NB4 (cell line): ENCODE measurements around the gene NSD1.

Source experiments
- DNase-seq: peaks from one replicate; pipeline ENCODE4 v3.0.0; 2010; ENCODE audit warnings: low read depth
- H3K4me3 ChIP-seq: one replicate; pipeline ENCODE4 v1.5.1; 2011; ENCODE audit warnings: mild to moderate bottlenecking, low read depth, low read length, moderate library complexity
- CTCF ChIP-seq: IDR thresholded peaks from one replicate; pipeline ENCODE4 v1.5.1; 2012; ENCODE audit warnings: low read depth, low read length
- MAX ChIP-seq: IDR thresholded peaks from 2 replicates; pipeline ENCODE4 v1.6.1; 2011; ENCODE audit warnings: low read depth, low read length
- MYC ChIP-seq: IDR thresholded peaks from 2 replicates; pipeline ENCODE4 v1.6.1; 2011; ENCODE audit warnings: low read depth, low read length
- POLR2A ChIP-seq: IDR thresholded peaks from 2 replicates; pipeline ENCODE4 v1.6.1; 2011; ENCODE audit warnings: mild to moderate bottlenecking; ENCODE audit not compliant: insufficient read length; ENCODE audit errors: extremely low read depth

Gene NSD1

GRCh38 chr5:177117441-177118045 lies 16.0 kb upstream of the NSD1 start:
- TF ChIP-seq POLR2A = no peak
- TF ChIP-seq CTCF = no peak
- TF ChIP-seq MYC = no peak
- TF ChIP-seq MAX = no peak
- no peak for DNase-seq
- no peak overlapping the region for H3K4me3 ChIP-seq

- DNase-seq = no peak
- no peak overlapping the region for H3K4me3 ChIP-seq
- TF ChIP-seq MYC = no peak
- TF ChIP-seq CTCF = no peak
- no peak for TF ChIP-seq MAX
- TF ChIP-seq POLR2A = no peak
These were observed 11.0 kb upstream of the NSD1 start for GRCh38 chr5:177122566-177122965.

GRCh38 chr5:177123789-177124485 lies 9.6 kb upstream of the NSD1 start:
- DNase-seq = no peak
- no peak overlapping the region for H3K4me3 ChIP-seq

GRCh38 chr5:177124486-177124991 lies 9.0 kb upstream of the NSD1 start:
- no peak overlapping the region for H3K4me3 ChIP-seq
- no peak for DNase-seq
- no peak for TF ChIP-seq POLR2A
- no peak for TF ChIP-seq MAX
- TF ChIP-seq MYC = no peak
- TF ChIP-seq CTCF = no peak

More at GRCh38 chr5:177123789-177124485, 9.6 kb upstream of the NSD1 start:
- no peak for TF ChIP-seq MYC
- no peak for TF ChIP-seq CTCF
- TF ChIP-seq POLR2A = no peak
- no peak for TF ChIP-seq MAX

- TF ChIP-seq MAX (no peak), CTCF (no peak), POLR2A (no peak)
- DNase-seq = no peak
- H3K4me3 ChIP-seq = no peak overlapping the region
These were observed 6.8 kb upstream of the NSD1 start for GRCh38 chr5:177126771-177127170.
